NCI-H1436 treated with DMSO at 0.1 percent for 48 hours (cell line): ENCODE results near the gene ANKFN1.

Source experiments
- DNase-seq: peaks from one replicate; lab custom pipeline; 2025; lab: John Stamatoyannopoulos, UW

ANKFN1 gene

DNA sequence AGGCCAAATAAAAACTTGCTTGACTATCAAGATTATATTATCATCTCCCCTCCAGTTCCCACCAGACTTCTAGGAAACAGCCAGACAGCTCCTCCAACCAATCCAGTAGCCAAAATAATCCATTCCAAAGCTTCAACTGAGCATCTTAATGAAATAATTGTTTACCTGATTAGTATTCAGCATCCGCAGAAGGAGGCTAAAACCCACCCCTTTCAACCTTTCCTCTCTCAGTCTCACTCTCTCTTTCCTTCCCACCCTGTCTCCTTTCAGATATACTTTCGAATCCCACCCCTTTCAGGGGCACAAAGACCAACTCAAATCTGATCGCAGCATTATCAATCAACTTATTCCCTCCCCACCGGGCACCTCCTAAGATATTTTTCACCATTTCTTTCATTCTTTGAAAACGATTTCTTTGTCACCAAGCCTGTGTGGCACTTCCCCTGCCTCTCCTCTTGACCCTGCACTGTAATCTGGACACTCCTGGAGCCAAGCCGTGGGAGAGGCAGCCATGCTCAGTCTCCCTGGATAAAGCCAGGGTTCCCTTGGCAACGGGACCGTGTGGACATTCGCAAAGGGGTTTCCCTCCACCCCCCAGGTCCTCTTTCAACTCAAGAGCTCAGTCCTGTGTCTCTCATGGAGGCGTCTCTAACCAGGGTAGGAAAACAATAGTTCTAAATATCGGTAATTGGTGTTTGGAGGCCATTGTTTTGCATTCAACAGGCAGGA is at the start of gene ANKFN1:
Gene ANKFN1, plus strand, starts transcription at position 602 of the 729 bp plus-strand sequence. CDS start 59,193 bp downstream, outside the sequence.
- no peak for DNase-seq

GRCh38 chr17:56108811-56109284 is 44.4 kb upstream of the ANKFN1 start:
- DNase-seq: no peak

DNA sequence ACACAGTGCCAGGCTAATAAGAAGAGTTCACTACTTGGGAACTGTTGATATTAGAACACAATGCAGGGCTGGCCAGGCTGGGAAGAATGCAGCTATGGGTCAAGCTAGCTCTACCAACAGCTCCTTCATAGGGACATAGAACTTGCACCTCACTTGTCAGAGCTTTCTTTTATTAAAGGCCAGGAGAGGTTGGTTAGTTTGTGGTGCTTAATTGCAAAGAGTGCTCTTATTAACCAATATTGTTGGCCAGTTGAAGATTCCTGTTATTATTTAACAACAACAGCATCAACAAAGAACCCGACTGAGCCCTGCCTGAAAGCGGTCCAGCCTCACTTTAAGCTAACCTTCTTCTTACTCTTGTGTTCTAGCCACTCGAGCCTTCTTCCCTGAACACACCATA is 43.4 kb upstream of the ANKFN1 start:
- DNase-seq: no peak

DNA sequence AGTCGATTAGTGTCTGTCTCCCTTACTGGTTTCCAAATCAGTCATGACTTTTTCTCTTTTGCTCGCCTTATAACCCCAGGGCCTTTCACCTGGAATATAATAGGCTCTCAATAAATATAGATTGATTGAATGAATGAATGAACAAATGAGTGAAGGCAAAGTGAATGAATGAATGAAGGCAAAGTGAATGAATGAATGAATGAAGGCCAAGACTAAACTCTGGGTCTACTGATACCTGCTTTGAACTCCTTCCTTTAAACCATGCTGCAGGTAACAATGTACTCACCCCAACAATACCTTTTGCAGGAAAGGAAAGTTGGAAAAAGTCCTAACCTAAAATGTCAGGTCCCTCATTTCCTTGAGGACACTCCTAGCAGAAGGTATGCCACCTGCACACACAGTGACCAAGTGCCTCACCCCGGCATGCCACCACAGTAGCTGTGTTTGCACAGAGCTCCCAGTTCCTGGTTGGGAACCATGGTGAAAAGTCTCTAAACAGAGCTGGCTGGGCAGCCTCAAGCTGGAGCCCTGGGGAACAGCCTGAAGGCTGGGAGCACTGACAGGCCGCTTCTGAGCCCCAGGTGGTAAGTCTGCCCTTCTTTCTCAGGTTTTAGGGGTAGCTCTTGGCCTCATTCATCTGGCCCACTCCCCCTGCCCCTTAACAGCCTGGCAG is 42.7 kb upstream of the ANKFN1 start:
- DNase-seq: no peak

- no peak for DNase-seq
Measured at GRCh38 chr17:56111706-56112485, 41.4 kb upstream of the ANKFN1 start.

- no peak for DNase-seq
Measured at GRCh38 chr17:56113486-56113885, 39.8 kb upstream of the ANKFN1 start.

- DNase-seq: no peak
Measured at GRCh38 chr17:56114469-56114868, 38.8 kb upstream of the ANKFN1 start.

- no peak for DNase-seq
Measured at GRCh38 chr17:56119191-56119590, 34.1 kb upstream of the ANKFN1 start.

- DNase-seq: no peak
Measured at GRCh38 chr17:56119936-56120335, 33.3 kb upstream of the ANKFN1 start.

DNA sequence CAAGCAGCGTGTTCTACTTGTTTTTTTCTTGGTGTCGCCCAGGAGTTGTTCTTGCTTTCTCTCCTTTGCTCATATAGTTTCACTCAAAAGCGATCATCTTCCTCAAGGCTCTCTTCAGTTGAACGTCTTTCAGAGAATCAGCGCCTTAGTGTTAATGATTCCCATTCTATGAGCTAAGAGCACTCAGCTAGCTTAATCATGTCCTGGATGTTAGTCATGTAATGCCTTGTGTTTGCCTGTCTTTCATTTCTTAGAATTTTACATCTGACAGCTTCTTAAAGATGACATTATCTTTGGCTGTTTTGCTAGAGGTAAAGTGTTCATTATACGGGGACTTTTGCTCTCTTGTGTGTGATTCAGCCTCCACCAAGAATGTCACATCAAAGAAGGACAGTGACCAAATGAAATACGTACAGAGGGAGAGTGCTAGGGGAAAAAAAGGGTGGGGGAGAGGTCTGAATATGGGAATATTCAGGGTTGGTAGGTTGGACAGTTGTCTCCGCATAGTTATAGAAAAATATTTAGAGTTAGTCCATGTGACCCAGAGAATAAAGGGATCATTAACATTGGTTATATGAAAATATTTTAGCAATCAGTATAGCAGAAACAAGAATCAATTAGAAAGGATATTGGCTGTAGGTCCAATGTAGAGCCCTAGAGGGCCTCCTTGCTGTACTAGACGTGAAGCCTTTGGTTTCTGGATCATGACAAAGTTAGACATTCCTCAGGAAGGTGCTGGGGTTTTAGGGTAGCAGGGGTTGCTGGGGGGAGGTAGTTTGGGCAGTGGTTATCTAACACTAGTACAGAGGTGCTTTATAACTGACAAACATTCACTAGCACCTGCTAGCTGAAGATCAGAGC is 31.9 kb upstream of the ANKFN1 start:
- no peak for DNase-seq

DNA sequence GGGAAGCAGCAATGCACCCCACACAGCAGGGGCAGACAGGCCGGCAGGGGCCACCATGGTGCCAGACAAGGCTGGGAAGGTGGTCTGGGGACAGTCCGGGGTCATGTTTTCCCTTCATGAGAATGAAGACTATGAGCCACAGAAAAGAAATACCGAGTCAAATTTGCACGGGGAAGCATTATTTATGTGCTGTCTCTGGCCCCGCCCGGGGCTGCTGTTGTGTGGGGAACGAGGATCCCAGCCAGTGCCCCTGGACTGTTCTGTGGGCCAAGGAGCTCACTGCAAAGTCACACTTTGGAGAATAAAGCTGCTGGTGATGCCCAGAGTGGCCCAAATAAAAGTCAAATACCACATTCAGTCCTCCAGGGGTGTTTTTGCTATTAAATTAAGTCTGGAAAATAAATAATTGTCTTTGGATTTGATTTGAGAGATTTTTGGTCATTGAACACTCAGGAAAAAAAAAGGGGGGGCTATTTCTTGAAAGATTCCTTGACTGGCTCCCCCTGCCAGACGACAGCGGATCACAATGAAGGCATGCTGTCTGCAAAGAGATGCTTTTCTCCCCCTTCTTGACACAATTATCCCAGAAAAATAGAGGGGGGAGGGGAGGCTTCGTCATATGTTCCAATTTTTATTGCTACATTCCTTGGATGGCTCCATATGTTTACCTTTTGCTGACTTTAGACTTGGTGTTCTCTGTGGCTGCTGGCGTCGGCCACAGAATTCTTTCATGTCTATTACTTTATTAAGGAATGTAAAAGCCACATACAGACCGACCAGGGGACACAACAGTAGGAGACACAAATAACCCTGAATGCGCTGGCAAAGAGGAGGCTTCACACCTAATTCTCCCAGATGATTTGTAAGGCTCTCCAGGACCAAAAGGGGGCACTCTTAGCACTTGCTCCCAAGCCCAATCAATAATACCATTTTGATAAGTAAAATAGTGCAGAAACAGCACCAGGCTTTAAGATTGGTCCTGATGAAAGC is 27.1 kb upstream of the ANKFN1 start:
- no peak for DNase-seq

DNA sequence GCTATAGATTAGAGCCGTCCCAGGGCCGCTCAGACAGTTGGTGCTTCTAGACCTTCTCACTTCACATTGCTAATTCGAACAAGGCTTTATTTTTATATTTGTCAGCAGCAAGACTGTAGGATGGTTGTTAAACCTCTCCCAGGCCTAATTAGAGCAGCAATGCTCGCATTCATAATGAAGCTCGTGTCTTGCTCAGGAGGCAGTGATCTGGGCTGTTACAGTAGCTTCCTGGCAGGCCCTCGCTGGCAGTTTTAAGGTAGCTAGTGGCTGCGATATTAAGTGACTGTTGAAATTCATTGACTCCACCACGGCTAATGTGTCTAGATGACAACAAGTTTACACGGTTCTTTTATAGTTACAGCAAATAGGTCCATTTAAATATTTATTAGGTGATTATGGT is 23.2 kb upstream of the ANKFN1 start:
- no peak for DNase-seq

DNA sequence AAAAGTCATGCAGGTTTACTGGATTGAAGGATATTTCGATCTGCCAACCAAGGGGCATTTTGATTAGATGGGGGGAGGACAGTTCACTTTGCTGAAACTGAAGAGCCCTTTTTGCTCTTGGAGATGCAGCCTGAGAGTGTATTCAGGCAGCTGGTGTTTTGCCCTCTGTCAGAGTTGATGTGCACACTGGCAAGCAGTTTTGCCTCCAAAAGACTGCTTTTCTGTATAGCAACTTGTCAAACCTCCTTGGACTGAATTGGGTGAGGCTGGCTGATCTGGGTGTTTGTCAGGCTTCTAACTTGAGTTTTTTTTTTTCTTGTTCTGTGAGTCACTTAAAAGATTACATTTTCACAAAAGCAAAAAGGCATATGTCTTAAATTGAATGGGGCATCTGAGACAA is 22.6 kb upstream of the ANKFN1 start:
- no peak for DNase-seq

GRCh38 chr17:56131431-56131830 is 21.8 kb upstream of the ANKFN1 start:
- DNase-seq: no peak

DNA sequence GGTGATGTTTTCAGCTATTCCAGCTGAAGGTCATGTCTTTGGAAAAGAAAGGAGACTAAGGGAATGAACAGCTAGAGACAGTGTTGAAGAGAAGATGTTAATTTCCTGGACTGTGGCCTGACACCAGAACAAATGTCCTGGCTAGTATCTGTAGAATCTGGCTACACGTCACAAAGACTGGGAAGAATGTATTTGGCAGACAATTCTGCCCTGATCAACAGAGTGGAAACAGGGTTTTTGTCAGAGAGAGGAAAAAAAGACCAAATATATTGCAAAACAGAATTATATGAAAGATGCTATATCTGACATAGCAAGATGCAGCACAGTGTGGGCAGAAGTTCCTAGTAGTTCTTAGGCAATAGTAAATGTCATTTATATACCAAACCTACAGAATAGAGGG is 17.0 kb upstream of the ANKFN1 start:
- DNase-seq: no peak

DNA sequence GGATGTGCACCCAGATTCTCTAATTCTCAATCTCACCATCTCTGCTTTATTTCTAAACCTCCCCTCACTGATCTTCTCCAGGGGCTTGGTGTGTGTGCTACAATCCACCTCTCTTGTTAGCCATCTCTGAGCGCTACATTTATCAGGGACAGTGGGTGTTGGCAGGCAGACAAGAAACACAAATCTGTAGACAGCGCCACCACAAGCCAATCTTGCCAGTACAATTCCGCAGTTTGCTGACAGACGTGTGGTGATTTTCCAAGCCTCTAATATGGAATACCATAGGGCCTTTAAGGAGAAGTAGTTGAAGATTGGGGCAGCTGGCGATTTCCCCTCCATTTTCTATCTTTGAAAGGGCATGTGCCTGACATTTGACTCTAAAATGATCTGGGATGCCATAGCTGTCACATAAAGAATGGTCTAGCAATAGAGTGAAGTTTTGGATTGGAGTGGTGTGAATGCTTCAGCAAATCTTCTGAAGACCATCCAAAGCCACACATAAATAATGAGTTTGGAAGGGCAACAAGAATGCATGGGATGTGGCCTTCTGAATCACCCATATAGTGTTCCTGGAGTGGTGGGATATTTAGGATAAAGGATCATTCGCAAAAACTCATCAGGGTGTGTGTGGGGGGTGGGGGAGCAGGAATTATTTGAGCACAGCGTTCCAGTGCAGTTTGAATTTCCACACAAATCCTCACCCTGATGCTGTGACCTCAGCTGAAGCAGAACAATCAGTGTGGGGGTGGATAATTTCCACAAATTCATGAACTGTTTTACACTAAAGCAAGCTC is 12.0 kb upstream of the ANKFN1 start:
- no peak for DNase-seq

- no peak for DNase-seq
Measured at GRCh38 chr17:56142325-56142724, 10.9 kb upstream of the ANKFN1 start.

GRCh38 chr17:56142781-56143180 is 10.5 kb upstream of the ANKFN1 start:
- no peak for DNase-seq

DNA sequence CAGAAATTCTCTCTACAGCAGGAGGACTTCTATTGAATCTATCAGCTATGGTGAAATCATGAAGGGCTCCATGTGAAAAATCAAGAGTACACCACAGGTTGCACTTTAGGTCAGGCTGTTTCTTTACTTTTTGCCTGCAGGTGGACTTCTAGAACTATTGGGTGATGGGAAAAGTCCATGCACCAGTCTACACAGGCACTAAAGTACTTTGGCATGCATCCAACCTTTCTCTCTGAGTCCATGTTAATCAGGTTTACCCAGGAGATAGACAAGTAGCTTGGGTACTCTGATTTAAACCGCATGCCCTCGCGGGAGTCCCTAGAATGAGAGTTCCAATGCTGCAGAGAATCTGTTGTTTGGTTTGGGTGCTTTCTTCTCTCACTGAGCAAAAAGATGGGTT is 9.1 kb upstream of the ANKFN1 start:
- DNase-seq: no peak

- no peak for DNase-seq
Measured at GRCh38 chr17:56146534-56146933, 6.7 kb upstream of the ANKFN1 start.
